KOPT-K1 (cell line): Measurements from ENCODE around the gene AFG1L.
"Not testable (repeated sequence)": the region's sequence is repeated elsewhere in the genome, so short reads cannot be mapped to it uniquely, and the experiment has no call there.

Experiments
- H3K27ac ChIP-seq: fragments of 200-600 bp; sonication (generic); 2 replicates; pipeline ENCODE4 v1.5.1; 2016; ENCODE audit warnings: antibody characterized with exemption, mild to moderate bottlenecking, low read depth, low read length; ENCODE audit not compliant: poor library complexity, severe bottlenecking
- H3K36me3 ChIP-seq: fragments of 200-600 bp; sonication (generic); 2 replicates; pipeline ENCODE4 v1.5.1; 2017; ENCODE audit warnings: antibody characterized with exemption, mild to moderate bottlenecking, low read length, moderate library complexity; ENCODE audit not compliant: insufficient read depth
- H3K9me3 ChIP-seq: fragments of 200-600 bp; sonication (generic); 2 replicates; pipeline ENCODE4 v1.5.1; 2017; ENCODE audit warnings: antibody characterized with exemption, low read length, mild to moderate bottlenecking; ENCODE audit not compliant: insufficient read depth, poor library complexity, severe bottlenecking

Gene AFG1L

DNA sequence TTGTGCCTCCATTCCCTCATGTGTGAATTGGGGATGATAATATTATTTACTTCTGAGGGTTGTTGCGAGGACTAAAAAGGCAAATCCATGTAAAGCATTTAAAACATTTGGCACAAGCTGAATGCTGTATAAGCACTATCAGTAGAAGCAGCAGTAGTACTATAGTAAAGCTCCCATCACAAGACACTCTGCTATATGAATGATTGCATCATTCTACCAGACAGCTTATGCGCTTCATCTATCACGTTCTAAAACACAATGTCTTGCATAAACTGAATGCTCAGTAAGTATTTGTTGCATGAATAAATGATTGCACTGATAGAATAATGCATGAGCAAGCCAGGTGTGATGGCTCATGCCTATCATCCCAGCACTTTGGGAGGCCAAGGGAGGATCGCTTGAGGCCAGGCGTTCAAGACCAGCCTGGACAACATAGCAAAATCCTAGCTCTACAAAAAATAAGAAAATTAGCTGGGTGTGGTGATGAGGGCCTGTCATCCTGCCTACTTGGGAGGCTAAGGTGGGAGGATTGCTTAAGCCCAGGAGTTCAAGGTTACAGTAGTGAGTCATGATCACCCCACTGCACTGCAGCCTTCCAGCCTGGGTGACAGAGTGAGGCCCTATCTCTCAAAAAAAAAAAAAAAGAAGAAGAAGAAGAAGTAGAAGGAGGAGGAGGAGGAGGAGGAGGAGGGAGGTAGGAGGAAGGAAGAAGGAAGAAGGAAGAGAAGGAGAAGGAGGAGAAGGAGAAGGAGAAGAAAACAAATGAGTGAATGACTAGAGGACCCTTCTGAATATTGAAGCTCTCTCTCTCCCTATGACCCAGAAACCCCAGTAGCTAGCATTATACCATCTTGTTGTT is 215.8 kb downstream of the AFG1L start:
- Histone ChIP-seq H3K27ac (no peak overlapping the region), H3K36me3 (no peaks in the 10 kb centered on the region), H3K9me3 (peaks cover 7% of the 10 kb centered on the region)

GRCh38 chr6:108518714-108519576 is 224.1 kb downstream of the AFG1L start:
- Histone ChIP-seq H3K36me3 (no peaks in the 10 kb centered on the region), H3K9me3 (no peaks in the 10 kb centered on the region), H3K27ac (no peak overlapping the region)

- Histone ChIP-seq H3K9me3 (no peaks in the 10 kb centered on the region), H3K36me3 (no peaks in the 10 kb centered on the region), H3K27ac (no peak overlapping the region)
These were observed 226.8 kb downstream of the AFG1L start for GRCh38 chr6:108521616-108522107.

- Histone ChIP-seq H3K9me3 (no peaks in the 10 kb centered on the region), H3K27ac (no peak overlapping the region), H3K36me3 (no peaks in the 10 kb centered on the region)
These were observed 228.8 kb downstream of the AFG1L start for GRCh38 chr6:108523697-108524096.

DNA sequence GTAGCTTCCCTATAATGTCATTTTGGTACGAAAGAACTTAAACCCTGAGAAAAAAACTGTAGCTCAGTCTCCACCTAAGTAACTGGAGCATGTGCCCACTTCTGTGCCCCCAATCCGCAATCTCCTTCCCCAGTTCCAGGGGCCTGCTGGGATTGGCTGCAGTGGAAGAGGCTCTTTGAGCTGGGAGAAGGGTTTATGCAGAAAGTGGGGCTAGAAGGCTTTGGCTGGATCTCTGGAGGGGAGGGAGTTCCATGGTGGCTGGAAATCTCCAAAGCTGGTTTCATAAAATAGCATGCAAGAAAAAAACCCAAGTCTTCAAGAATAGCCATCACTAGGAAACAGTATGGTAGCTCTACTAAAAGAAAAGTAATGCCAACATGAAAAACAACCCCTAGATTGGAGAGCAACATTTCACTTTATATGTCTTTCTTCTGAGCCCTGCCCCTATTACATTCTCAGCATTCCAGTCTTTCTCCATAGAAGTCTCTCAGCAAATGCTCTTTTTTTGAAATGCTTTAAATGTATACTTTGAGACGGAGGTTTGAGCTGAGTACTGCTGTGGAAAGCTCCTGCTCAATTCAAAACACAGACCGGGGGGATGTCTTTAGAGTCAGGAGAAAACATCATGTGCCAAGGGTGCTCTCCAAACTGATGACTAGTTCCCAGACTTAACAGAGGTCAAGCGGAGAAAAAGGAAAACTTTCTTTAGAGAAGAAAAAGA is 229.8 kb downstream of the AFG1L start:
- H3K27ac ChIP-seq = no peak overlapping the region

GRCh38 chr6:108526739-108527174 is 231.9 kb downstream of the AFG1L start:
- H3K9me3 ChIP-seq = no peaks in the 10 kb centered on the region
- H3K27ac ChIP-seq = no peak overlapping the region
- no peaks in the 10 kb centered on the region for H3K36me3 ChIP-seq

More for the DNA sequence above, 229.8 kb downstream of the AFG1L start:
- Histone ChIP-seq H3K9me3 (no peaks in the 10 kb centered on the region), H3K36me3 (no peaks in the 10 kb centered on the region)

DNA sequence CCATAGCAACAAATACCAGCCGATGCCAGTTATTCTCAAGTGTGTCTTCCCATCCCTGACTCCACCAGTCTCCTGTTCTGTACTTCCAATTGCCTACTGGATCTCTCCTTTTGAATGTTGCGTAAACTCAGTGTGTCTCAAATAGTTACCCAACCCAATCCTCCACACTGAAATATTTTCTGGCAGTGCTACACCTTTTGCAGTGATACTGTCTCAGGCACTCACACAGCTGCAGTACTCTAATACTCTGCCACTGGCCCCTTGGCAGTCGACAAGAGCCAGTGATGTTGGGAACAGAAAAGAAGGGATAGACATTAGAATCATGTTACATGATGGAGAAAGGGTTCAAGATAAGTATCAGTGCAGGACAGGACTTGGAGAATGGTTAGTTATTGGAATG is 234.0 kb downstream of the AFG1L start:
- Histone ChIP-seq H3K36me3 (no peaks in the 10 kb centered on the region), H3K27ac (no peak overlapping the region), H3K9me3 (no peaks in the 10 kb centered on the region)

GRCh38 chr6:108531332-108531731 is 236.5 kb downstream of the AFG1L start:
- no peak overlapping the region for H3K27ac ChIP-seq
- H3K36me3 ChIP-seq = no peaks in the 10 kb centered on the region
- H3K9me3 ChIP-seq = no peaks in the 10 kb centered on the region

DNA sequence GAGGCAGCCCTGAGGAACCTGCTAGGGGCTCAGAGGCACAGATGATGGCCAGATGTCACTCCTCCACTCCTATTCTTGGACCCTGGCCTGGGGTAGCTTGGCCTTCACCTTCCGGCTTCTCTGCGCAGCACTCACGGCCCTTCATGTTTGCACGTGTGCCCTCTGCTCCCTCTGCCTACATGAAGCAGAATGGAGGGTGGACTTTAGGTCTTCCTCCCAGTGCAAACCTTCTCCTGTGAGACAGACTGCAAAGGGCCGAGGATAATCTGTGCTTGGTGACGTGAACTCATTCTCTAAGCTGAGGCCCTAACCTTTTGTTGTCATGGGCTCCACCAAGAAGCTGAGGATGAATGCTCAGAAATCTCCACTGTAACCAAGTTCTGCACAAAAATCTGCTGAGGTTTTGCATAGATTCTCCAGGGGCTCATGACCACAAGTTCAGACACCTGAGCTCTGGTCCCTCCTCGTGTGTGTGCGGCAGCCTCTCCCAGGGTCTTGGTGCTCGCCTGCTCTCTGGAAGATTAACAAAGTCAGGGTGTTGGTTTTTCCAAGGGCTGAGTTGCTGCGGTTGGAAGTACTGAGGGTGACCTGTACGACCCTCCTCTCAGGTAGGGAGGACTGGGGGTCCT is 240.4 kb downstream of the AFG1L start:
- H3K36me3 ChIP-seq = no peaks in the 10 kb centered on the region
- no peak overlapping the region for H3K27ac ChIP-seq
- no peaks in the 10 kb centered on the region for H3K9me3 ChIP-seq

GRCh38 chr6:108535920-108536535 is 241.2 kb downstream of the AFG1L start:
- H3K27ac ChIP-seq, H3K9me3 ChIP-seq, H3K36me3 ChIP-seq: not testable (repeated sequence)

DNA sequence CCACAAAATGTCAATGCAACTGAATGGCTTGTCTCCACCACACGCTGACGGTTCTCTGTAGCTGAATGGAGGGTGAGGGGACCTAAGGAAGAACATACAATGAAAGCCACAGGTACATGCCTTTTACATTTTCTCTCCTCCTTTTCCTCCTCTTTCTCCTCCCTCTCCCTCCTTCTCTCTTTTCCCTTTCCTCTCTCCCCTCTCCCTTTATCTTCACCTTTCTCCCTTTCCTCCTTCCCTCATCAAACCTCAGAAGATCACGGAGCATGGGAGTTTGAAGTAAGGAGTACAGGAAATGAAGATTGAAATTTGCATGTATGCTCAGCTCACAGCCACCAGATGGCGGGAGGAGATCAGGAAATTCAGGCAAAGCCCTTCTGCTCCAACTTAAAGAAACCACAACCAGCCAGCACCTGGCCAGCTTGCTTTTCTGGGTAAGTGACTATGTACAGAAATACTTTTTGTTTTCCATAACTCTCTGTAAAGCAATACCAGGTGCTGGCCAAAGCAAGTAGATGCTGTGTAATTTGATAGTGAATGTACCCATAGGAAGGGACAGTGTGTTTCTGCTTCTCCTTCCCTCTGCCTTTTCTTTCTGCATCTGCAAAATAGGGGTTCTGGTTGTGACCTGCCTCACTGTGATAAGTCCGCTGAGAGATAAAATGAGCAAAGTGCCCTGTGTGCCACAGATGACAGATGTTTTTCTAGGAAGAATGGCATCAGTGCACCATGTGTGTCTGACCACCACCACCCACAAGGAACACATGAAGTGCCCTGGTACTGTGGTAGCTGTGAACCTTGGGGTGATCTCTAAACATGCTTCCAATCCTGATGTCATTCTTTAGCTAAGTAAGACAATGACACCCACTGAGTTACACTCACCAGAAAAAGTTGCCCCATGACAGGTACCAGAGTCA is 247.2 kb downstream of the AFG1L start:
- Histone ChIP-seq H3K27ac (peak overlapping the region; percentile 43), H3K36me3 (no peaks in the 10 kb centered on the region), H3K9me3 (no peaks in the 10 kb centered on the region)

DNA sequence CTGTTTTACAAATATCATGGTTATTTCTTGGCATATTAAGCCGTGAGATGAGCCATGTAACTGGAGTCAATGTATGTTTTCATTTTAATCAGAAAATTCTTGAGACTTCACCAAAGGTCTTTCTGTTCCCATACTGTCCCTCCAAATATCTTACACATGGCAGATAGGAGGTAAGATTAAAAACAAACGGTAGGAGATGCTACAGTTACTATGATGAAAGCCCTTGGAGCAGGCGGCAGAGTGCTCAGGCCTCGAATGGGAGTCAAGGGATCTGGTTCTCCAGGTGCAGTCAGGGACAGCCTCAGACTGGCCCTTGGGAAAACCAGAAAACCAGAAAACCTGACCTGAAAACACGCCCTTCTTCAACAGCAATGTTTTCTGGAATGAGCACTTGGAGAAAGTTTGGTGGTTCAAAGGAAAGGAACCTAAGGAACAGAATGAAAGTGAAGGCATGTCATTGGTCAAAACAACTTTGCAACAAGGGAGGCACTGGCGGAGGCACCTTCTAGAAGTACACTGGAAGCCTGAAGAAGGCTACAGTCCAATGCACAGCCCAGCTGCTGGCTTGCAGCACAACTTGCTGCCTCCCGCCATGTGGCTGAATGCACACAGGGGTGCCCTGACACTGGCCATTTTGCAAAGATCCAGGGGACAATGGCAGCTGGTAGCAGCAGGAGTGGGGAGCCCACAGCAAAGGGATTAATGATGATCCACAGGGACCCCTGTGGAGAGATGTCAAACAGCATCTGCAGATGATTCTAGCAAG is 248.5 kb downstream of the AFG1L start:
- Histone ChIP-seq H3K36me3 (no peaks in the 10 kb centered on the region), H3K9me3 (no peaks in the 10 kb centered on the region), H3K27ac (no peak overlapping the region)

- Histone ChIP-seq H3K36me3 (no peaks in the 10 kb centered on the region), H3K27ac (no peak overlapping the region)
These were observed 249.8 kb downstream of the AFG1L start for GRCh38 chr6:108544606-108545005.

More at GRCh38 chr6:108544606-108545005, 249.8 kb downstream of the AFG1L start:
- H3K9me3 ChIP-seq = no peaks in the 10 kb centered on the region
